Measurements from ENCODE around the gene BTBD8.
"Not testable (repeated sequence)": the region's sequence is repeated elsewhere in the genome, so short reads cannot be mapped to it uniquely, and the experiment has no call there.

The BTBD8 gene

DNA sequence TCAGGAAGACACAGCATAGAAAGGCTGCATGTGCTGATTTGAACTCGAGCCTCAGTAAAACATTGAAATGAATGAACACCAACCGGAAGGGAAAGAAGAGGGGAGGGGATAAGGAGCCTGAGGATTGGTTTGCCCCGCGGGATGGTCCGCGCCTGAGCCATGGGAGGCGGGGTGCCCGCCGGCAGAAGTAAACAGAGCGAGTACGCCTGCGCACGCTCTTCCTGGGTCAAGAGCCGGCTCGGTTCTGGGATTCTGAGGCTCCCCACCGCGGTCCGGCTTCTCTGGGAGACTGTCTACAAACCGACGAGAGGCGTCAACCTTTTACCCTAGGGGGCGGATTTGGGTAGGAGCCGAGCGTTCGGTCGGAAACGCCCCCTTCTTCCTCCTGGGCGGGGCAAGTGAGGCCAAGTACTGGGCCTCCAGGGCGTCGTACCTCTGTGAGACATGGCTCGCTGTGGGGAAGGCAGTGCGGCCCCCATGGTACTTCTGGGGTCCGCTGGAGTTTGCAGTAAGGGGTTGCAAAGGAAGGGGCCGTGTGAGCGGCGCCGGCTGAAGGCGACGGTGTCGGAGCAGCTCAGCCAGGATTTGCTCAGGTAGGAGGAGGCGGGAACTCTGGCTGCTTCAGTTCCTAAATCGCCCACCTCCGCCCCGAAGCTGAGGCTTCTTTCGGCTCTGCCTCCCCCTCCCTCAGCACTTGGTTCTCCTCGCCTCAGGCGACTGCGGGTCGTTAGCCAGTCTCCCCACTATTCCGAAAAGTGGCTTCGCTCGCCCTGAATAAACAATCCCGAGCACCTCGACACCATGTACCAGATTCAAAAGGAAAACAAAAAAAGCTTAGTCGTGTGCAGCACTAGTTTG is at the start of gene BTBD8:
Gene BTBD8 (plus strand): TSS at position 218 of the 858 bp plus-strand sequence. CDS start 227 bp downstream, at position 445.
- Mint-ChIP-seq H3K36me3 (ENCODE audit: low read depth) (no peaks in the 10 kb centered on the region), H3K4me3 (peak within 1 kb of the TSS; percentile 97), H3K4me1 (ENCODE audit: low read depth) (peaks cover 3% of the 10 kb centered on the region), H3K27me3 (ENCODE audit: low read depth) (no peaks in the 10 kb centered on the region), H3K27ac (peak within 1 kb of the TSS; percentile 78), H3K9me3 (peaks cover 7% of the 10 kb centered on the region)

DNA sequence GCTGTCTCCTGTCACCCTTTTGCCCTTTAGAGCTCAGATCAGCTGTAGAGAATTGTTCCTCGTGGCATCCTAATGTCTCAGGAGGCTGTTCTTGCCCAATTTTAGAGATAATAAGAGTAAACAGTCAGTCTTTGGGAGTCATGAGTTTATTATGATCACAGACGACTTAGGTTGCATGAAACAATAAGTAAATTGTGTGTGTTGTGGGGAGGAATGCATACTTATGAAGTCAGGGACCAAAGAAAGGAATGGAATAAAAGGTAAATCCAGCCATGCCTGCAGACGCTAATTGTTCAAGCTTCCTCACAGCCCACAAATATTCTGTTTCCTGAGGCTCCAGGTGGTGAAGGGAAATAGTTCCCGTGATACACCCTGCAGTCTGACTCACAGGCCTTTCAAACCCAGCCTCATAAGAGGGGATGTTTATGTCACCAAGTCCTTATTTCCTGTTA is 49.5 kb upstream of the BTBD8 start:
- Mint-ChIP-seq H3K27ac (no peak overlapping the region), H3K4me1 (ENCODE audit: low read depth) (peaks cover 12% of the 10 kb centered on the region), H3K27me3 (ENCODE audit: low read depth) (peaks cover 25% of the 10 kb centered on the region), H3K36me3 (ENCODE audit: low read depth) (peaks cover 1% of the 10 kb centered on the region), H3K4me3 (peak overlapping the region; percentile 61), H3K9me3 (no peaks in the 10 kb centered on the region)

DNA sequence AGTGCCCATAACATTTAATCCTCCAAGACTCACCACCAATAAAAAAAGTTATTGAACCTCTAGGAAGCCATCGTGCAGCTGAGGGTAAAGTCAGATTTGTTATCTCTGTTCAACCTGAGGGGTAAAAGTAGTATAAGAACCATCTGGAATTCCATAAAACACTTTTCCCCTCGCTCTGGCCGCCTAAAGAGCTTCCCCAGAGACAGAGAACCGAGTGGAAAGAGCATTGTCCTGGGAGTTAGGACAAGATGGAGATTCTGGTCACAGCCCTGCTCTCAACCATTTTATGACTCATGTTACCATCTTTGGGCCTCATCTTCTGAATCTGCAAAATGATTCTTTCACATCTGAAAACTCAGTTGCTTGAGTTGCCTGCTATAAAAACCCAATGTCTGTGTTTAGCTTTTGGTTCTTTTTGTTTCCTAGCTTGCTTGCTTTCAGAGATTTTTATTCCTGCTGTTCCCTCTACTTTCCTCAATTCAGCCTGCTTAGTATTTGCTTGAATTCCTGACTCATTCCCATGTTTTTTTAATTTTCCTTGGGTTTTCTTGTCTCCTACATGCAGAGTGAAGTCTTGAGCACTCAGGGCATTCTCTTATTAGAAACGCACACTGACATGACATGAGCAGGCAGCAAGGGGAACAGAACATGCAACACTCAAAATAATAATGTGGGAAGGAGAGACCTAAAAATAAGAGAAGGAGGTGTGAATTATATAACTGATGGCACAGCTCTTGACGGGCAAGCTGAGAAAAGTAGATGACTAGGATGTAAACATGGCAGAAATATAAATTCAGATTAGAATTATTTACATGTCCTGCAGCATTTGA is 48.6 kb upstream of the BTBD8 start:
- Mint-ChIP-seq H3K36me3 (ENCODE audit: low read depth) (peaks cover 1% of the 10 kb centered on the region), H3K27ac (no peak overlapping the region), H3K4me1 (ENCODE audit: low read depth) (peaks cover 12% of the 10 kb centered on the region), H3K4me3 (no peak overlapping the region), H3K9me3 (no peaks in the 10 kb centered on the region), H3K27me3 (ENCODE audit: low read depth) (peaks cover 33% of the 10 kb centered on the region)

DNA sequence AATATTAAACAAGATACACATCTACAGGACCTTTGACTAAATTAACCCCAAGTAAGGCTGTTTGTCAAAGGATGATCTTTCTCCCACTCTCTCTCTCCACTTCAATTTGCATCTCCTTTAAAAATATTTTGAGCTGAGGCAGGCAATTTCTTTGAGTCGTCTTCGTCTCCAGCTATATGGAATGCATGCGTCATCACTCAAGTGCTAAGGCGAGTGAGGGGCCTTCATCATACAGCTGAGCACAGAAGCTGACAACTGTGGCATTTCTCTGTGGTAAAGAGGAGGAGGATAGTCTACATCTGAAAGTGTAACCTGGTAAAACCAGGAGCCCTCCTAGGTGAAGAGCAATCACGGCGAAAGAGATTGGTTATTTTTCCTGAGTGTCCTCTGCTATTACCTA is 42.7 kb upstream of the BTBD8 start:
- Mint-ChIP-seq H3K9me3 (no peaks in the 10 kb centered on the region), H3K4me3 (no peak overlapping the region), H3K27me3 (ENCODE audit: low read depth) (peaks cover 18% of the 10 kb centered on the region), H3K27ac (no peak overlapping the region), H3K4me1 (ENCODE audit: low read depth) (no peaks in the 10 kb centered on the region), H3K36me3 (ENCODE audit: low read depth) (no peaks in the 10 kb centered on the region)

DNA sequence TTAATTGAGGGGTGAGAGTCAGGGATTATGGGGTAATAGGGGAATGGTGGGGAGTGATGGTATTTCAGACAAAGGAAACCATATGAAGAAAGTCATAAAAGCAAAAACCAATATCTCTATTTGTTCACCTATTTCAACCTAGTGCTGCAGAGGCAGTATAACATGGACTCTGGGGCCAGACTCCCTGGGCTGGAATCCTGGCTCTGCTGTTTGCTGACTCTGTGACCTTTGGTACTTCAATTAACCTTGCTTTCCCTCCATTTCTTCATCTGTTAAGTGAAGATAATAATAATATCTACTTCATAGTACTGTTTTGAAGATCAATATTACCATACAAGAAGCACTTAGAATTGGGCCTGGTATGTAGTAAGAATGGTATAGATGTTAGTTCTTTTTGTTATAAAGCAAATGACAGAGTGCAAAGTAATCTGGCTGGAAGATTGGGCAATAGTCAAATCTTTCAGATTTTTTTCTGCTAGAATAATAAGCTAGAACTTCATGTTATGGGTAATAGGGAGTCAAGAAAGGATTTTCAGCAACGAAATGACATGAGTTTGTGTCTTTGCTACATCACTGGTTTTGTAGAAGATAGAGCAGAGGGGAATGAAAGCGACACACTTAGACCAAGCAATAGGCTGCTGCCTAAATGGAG is 41.3 kb upstream of the BTBD8 start:
- no peaks in the 10 kb centered on the region for H3K9me3 Mint-ChIP-seq
- H3K4me1 Mint-ChIP-seq (ENCODE audit: low read depth), result no peaks in the 10 kb centered on the region

DNA sequence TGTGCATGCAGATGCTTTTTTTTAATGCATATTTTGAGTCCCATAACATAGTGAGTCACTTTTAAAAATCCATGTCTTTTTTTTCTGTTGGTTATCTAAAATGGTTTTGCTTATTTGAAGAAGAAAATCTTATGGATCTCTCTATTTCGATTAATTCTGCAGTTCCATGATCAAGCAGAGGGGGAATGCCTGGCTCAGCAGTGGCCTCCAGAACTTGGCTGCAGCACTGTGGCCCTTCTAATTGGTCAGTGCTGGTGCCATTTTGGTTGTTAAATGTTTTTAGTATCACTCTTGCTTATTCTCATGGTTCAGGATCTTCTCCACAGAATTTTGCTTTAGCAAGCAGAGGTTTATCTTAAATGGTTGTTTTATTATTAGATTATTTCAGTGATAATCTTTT is 39.2 kb upstream of the BTBD8 start:
- no peaks in the 10 kb centered on the region for H3K36me3 Mint-ChIP-seq (ENCODE audit: low read depth)
- no peak overlapping the region for H3K4me3 Mint-ChIP-seq
- no peaks in the 10 kb centered on the region for H3K9me3 Mint-ChIP-seq
- H3K27ac Mint-ChIP-seq, result no peak overlapping the region
- H3K4me1 Mint-ChIP-seq (ENCODE audit: low read depth), result no peaks in the 10 kb centered on the region
- peaks cover 6% of the 10 kb centered on the region for H3K27me3 Mint-ChIP-seq (ENCODE audit: low read depth)

More for the DNA sequence above, 41.3 kb upstream of the BTBD8 start:
- H3K27ac Mint-ChIP-seq, result no peak overlapping the region
- H3K4me3 Mint-ChIP-seq, result no peak overlapping the region
- H3K36me3 Mint-ChIP-seq (ENCODE audit: low read depth), result no peaks in the 10 kb centered on the region
- H3K27me3 Mint-ChIP-seq (ENCODE audit: low read depth), result peaks cover 18% of the 10 kb centered on the region

DNA sequence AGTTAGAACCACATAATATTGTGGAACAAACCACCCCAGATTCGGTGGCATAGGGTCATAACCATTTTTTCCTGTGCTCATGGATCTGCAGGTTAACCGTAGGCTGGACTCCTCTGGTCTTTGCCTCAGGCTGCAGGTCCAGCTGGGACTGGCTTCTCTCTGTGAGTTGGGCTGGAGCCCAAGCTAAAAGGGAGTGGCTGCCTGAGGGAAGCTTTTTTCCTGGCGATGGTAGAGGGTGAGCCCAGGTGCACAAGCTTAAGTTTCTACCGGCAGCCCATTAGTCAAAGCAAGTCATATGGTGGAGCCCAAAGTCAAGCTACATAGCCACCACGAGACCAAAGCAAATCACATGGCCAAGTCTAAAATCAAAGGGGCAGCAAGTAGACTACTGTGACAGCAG is 36.5 kb upstream of the BTBD8 start:
- H3K27me3 Mint-ChIP-seq (ENCODE audit: low read depth), result peaks cover 11% of the 10 kb centered on the region
- no peak overlapping the region for H3K27ac Mint-ChIP-seq
- H3K9me3 Mint-ChIP-seq, result no peaks in the 10 kb centered on the region
- no peaks in the 10 kb centered on the region for H3K4me1 Mint-ChIP-seq (ENCODE audit: low read depth)
- H3K36me3 Mint-ChIP-seq (ENCODE audit: low read depth), result no peaks in the 10 kb centered on the region
- H3K4me3 Mint-ChIP-seq, result no peak overlapping the region

DNA sequence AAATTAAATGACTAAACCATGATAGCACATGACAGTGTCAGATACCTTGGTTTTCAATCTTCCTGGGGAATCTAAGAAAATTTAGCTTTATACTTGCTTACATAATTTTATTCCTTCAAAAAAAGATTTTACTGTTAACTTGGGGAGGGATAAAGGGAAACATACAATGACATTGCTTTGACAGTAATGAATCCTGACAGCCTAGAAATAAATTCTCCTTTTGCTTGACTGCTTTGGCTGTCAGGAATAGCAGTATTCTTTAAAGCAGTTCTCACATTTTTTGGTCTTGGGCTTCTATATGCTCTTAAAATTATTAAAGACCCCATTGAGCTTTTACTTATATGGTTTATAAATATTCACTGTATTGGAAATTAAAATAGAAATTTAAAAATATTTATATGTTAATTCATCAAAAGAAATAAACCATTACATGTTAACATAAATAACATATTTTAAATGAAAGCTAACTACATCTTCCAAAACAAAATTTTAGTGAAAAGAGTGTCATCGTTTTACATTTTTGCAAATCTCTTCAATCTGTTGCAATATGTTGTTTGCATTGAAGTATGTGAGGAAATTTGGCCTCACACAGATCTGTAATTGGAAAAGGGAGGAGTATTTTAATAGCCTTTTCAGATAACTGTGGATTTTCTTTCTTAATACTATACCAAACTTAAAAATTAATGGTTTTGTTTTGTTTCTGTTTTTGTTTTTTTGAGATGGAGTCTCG is 34.2 kb upstream of the BTBD8 start:
- no peaks in the 10 kb centered on the region for H3K9me3 Mint-ChIP-seq
- H3K27ac Mint-ChIP-seq, result no peak overlapping the region
- H3K4me1 Mint-ChIP-seq (ENCODE audit: low read depth), result no peaks in the 10 kb centered on the region
- no peak overlapping the region for H3K4me3 Mint-ChIP-seq
- H3K27me3 Mint-ChIP-seq (ENCODE audit: low read depth), result peaks cover 11% of the 10 kb centered on the region
- H3K36me3 Mint-ChIP-seq (ENCODE audit: low read depth), result no peaks in the 10 kb centered on the region

DNA sequence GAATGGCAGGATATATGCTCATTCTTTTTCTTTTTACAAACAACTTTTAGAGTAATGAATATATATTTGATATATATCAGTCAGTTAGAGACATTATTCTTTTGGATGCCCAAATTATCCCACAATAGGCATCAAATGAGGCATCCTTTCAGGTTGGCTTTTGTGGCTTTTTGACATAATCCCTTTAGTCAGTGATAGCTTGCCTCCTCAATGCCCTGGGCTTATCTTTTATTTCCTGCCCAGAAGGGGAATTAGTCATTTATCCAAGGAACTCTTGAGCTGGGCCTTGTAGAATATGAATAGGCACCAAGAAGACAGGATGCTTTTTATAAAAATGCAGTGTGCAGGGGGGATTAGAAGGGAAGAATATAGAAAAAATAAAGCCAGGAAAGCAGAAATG is 28.2 kb upstream of the BTBD8 start:
- Mint-ChIP-seq H3K27ac (no peak overlapping the region), H3K36me3 (ENCODE audit: low read depth) (no peaks in the 10 kb centered on the region), H3K4me1 (ENCODE audit: low read depth) (no peaks in the 10 kb centered on the region), H3K4me3 (no peak overlapping the region), H3K9me3 (no peaks in the 10 kb centered on the region), H3K27me3 (ENCODE audit: low read depth) (peaks cover 17% of the 10 kb centered on the region)

DNA sequence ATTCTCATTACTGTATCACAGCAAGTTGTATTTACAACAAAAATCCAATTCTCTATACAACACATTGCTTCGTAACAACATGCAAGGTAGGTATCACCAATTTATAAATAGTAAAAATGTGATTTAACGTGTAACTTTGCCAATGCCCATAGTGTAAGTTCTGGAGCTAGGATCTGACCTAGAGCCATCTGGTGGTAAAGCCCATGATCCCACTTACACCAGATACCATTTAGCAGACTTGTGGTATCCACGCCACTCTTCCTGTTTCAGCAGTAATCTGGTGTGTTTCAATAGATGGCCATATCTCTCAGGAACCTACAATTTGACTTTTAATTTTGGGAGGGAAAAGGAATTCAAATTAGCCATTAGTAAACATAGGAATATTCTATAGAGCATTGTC is 15.1 kb upstream of the BTBD8 start:
- Mint-ChIP-seq H3K4me1 (ENCODE audit: low read depth) (no peaks in the 10 kb centered on the region), H3K9me3 (no peaks in the 10 kb centered on the region), H3K27me3 (ENCODE audit: low read depth) (no peaks in the 10 kb centered on the region), H3K36me3 (ENCODE audit: low read depth) (no peaks in the 10 kb centered on the region), H3K27ac (no peak overlapping the region), H3K4me3 (no peak overlapping the region)

DNA sequence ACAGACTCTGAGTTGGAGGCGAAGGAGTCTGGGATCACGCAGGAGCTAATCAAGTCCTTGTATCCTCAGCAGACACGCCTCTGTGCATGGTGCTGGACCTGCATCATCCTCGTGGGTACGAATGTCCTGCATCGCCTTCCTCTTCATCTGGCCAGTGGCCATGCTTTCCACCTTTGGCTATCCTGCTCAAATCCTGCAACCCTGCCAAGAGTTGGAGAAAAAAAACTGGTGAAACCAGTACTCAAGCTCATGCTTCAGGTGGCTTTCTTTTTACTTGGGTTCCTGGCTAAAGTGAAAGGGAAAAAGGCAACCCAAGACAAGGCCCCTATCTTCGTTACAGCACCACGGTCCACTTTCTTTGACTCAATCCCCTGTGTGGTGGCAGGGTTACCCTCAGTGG is 13.8 kb upstream of the BTBD8 start:
- no peak overlapping the region for H3K4me3 Mint-ChIP-seq
- no peaks in the 10 kb centered on the region for H3K27me3 Mint-ChIP-seq (ENCODE audit: low read depth)
- no peaks in the 10 kb centered on the region for H3K4me1 Mint-ChIP-seq (ENCODE audit: low read depth)
- H3K36me3 Mint-ChIP-seq (ENCODE audit: low read depth), result no peaks in the 10 kb centered on the region
- no peak overlapping the region for H3K27ac Mint-ChIP-seq
- H3K9me3 Mint-ChIP-seq, result no peaks in the 10 kb centered on the region

DNA sequence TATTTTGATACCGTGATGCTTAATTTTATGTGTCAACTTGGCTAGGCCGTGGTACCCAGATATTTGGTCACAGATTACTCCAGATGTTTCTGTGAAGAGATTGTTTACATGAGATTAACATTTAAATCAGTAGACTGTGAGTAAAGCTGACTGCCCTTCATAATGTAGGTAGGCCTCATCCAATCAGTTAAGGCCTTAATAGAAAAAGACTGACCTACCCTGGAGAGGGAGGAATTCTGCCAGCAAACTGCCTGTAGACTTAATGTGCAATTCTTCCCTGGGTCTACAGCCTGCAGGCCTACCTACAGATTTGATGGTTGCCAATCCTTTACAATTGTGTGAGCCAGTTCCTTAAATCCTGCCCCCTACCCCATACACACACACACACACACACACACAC is 9.3 kb upstream of the BTBD8 start:
- no peaks in the 10 kb centered on the region for H3K4me1 Mint-ChIP-seq (ENCODE audit: low read depth)
- H3K4me3 Mint-ChIP-seq, result no peak overlapping the region
- H3K36me3 Mint-ChIP-seq (ENCODE audit: low read depth), result no peaks in the 10 kb centered on the region
- H3K27ac Mint-ChIP-seq, result no peak overlapping the region
- no peaks in the 10 kb centered on the region for H3K9me3 Mint-ChIP-seq
- H3K27me3 Mint-ChIP-seq (ENCODE audit: low read depth), result peaks cover 19% of the 10 kb centered on the region

DNA sequence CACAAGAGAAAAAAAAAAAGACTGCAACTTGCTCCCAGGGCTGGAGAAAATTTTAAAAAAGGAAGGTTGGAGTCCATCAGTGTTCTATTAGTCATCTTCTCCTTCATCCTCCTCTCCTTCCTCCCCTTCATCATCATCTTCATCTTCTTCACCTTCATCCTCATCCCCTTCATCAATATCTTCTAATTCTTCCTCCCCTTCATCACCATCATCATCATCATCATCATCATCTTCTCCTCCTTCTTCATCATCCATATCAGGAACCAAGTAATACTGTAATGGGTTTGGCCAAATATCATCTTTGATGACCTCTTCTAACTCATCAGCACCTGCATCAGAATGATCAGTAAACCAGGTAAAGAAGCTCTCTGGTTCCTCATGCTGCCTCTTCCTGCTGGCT is 5.7 kb upstream of the BTBD8 start:
- not testable (repeated sequence) for H3K9me3 Mint-ChIP-seq; H3K36me3 Mint-ChIP-seq (ENCODE audit: low read depth); H3K4me1 Mint-ChIP-seq (ENCODE audit: low read depth); H3K4me3 Mint-ChIP-seq; H3K27ac Mint-ChIP-seq
- H3K27me3 Mint-ChIP-seq (ENCODE audit: low read depth), result peaks cover 19% of the 10 kb centered on the region

DNA sequence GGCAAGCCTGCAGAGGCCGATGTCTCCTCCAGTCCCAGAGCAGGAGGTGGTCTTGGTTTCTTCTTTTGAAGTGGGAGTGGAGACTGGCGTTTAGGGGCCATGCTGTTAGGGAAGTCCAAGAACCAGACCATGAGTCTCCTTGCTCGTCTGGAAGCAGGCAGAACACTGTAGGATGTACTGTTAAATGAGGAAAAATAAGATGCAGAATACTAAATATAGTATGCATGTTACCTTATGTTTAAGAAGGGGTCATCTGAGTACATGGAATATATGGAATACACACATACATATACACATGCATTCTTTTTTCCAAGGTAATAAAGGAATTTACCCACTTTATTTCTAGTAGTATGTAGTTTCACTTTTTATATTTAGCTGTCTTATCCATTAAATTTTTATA is 4.8 kb upstream of the BTBD8 start, which contains the start of gene SETSIP:
Gene SETSIP (minus strand): TSS at position 101 of the 400 bp plus-strand sequence. CDS start 0 bp downstream, at position 101.
- H3K27me3 Mint-ChIP-seq (ENCODE audit: low read depth), result peaks cover 19% of the 10 kb centered on the region
- peaks cover 3% of the 10 kb centered on the region for H3K4me1 Mint-ChIP-seq (ENCODE audit: low read depth)
- no peak within 1 kb of the TSS for H3K4me3 Mint-ChIP-seq
- H3K27ac Mint-ChIP-seq, result no peak within 1 kb of the TSS
- no peaks in the 10 kb centered on the region for H3K9me3 Mint-ChIP-seq
- H3K36me3 Mint-ChIP-seq (ENCODE audit: low read depth), result no peaks in the 10 kb centered on the region

Measured in T-helper 1 cell treated with Interleukin-12 subunit alpha and Interleukin-12 subunit beta and Interleukin-4 antibody, amounts not matched to agents 30 μg/mL and 1 μg/mL, for 36 hours (primary cell).